Uterus (tissue), 4 donors: ENCODE measurements around the gene NUDT3. TPM values are rescaled to one million over a fixed set of nuclear protein-coding genes. Genes with fewer than 3 reads are reported as not detected.
"Not testable (repeated sequence)": the region's sequence is repeated elsewhere in the genome, so short reads cannot be mapped to it uniquely, and the experiment has no call there.

Source experiments
- DNase-seq, 2 donors: peaks; one replicate each; pipeline ENCODE4 v3.0.0-alpha.2; 2019 to 2020
- H3K27ac ChIP-seq, 2 donors: fragments of 200-600 bp; sonication (generic); 1 replicate in 1 of 2; 2 replicates in 1 of 2; pipeline ENCODE4 v1.5.1; 2016 to 2018
- H3K27me3 ChIP-seq, 2 donors: fragments of 200-600 bp; sonication (generic); one replicate each; pipeline ENCODE4 v1.5.1; 2018 to 2019; ENCODE audit warnings: control low read depth in 1 of 2
- H3K36me3 ChIP-seq, 2 donors: fragments of 200-600 bp; sonication (generic); one replicate each; pipeline ENCODE4 v1.5.1; 2019; ENCODE audit warnings: control low read depth in 1 of 2
- H3K4me1 ChIP-seq, 2 donors: fragments of 200-600 bp; sonication (generic); one replicate each; pipeline ENCODE4 v1.5.1; 2018 to 2019; ENCODE audit warnings: control low read depth in 1 of 2
- H3K4me3 ChIP-seq, 2 donors: fragments of 200-600 bp; sonication (generic); 1 replicate in 1 of 2; 2 replicates in 1 of 2; pipeline ENCODE4 v1.5.1; 2018 to 2019; ENCODE audit warnings: mild to moderate bottlenecking in 1 of 2
- H3K9me3 ChIP-seq, 2 donors: fragments of 200-600 bp; sonication (generic); one replicate each; pipeline ENCODE4 v1.5.1; 2019; ENCODE audit warnings: control low read depth in 1 of 2
- POLR2A ChIP-seq, 2 donors: fragments of 450-650 bp; IDR thresholded peaks; one replicate each; pipeline ENCODE4 v1.6.1; 2016; ENCODE audit warnings: antibody characterized with exemption in 2 of 2, mild to moderate bottlenecking in 1 of 2, moderate library complexity in 1 of 2
- intact Hi-C: fragments of 100-400 bp; cut with DNase I; formaldehyde crosslinking; loops from one replicate; pipeline ENCODE4 v1.15.1; 2023; ENCODE audit warnings: low total_unique reads
- total RNA-seq, 4 donors: library from RNA; depleted of rRNA in 3 of 4; stranded (reverse); fragments of >200 nt in 3 of 4; gene quantifications; one replicate each; pipeline versions ENCODE4 v1.1.0 to v1.2.4, GENCODE V29; 2014 to 2023
- TF ChIP-seq, protein P1 (sequence below), 4 experiments: fragments of 200-600 bp in 2 of 4; fragments of 450-650 bp in 2 of 4; sonication (generic) in 2 of 4; IDR thresholded peaks; one replicate each; pipeline ENCODE4 v1.5.1; 2016 to 2019; ENCODE audit warnings: antibody characterized with exemption in 4 of 4, mild to moderate bottlenecking in 2 of 4, moderate library complexity in 1 of 4
- donor health status: DM: yes; HTN: yes; CAD: no.

Gene NUDT3
- total RNA-seq, 4 donors from 2014 or later, result 15.6 to 58.8 (median 38.2) TPM

DNA sequence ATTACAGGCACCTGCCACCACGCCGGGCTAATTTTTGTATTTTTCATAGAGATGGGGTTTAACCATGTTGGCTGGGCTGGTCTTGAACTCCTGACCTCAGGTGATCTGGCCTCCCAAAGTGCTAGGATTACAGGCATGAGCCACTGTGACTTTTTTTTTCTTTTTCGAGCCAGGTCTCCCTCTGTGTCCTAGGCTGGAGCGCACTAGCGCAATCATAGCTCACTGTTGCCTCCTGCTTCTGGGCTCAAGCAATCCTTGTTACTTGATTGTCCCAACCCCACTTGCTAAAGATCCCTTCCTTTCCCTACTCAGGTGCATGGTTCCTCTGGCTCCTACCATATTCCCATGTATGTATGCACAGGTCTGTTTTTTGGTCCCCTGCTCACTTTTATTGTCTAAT is 116.3 kb downstream of the NUDT3 start:
- TF ChIP-seq POLR2A (IDR thresholded peaks at IDR 0.05), result no peak
- TF ChIP-seq, protein P1, sequence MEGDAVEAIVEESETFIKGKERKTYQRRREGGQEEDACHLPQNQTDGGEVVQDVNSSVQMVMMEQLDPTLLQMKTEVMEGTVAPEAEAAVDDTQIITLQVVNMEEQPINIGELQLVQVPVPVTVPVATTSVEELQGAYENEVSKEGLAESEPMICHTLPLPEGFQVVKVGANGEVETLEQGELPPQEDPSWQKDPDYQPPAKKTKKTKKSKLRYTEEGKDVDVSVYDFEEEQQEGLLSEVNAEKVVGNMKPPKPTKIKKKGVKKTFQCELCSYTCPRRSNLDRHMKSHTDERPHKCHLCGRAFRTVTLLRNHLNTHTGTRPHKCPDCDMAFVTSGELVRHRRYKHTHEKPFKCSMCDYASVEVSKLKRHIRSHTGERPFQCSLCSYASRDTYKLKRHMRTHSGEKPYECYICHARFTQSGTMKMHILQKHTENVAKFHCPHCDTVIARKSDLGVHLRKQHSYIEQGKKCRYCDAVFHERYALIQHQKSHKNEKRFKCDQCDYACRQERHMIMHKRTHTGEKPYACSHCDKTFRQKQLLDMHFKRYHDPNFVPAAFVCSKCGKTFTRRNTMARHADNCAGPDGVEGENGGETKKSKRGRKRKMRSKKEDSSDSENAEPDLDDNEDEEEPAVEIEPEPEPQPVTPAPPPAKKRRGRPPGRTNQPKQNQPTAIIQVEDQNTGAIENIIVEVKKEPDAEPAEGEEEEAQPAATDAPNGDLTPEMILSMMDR (IDR thresholded peaks at IDR 0.05), result no peak
- no peaks in the 10 kb centered on the region for H3K4me1 ChIP-seq
- H3K4me3 ChIP-seq, result no peak overlapping the region
- intact Hi-C loops, result no loop called here
- no peaks in the 10 kb centered on the region for H3K9me3 ChIP-seq
- no peak for DNase-seq
- H3K27me3 ChIP-seq, result no peaks in the 10 kb centered on the region
- H3K36me3 ChIP-seq, result no peaks in the 10 kb centered on the region
- H3K27ac ChIP-seq, result no peak overlapping the region

DNA sequence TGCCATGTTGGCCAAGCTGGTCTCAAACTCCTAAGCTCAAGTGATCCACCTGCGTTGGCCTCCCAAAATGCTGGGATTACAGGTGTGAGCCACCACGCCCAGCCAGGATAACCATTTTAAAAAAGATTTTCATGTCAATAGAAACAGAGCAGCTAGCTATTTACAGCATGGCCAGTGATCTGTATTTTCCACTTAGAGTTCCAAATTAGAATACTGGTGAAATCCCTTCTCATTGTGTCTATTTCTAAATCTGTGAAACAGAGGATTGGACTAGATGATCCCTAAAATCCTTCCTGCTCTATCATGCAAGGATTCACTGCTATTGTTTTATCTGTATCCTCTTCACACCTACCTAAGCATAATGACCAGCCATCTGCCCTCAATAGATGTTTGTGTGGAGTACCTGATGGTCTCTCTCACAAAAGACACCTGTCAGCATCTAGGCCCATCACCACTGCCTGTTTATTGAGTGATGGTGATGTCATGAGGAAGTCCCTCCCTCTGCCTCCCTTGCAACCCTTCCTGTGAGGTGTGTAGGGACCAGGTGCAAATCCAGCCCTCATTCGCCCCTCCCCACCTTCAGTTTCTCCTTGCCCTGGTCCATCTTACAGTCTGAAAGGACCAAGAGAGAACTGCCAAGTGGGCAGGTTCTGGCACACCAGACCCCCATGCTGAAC is 117.2 kb downstream of the NUDT3 start:
- Histone ChIP-seq H3K36me3 (no peaks in the 10 kb centered on the region), H3K27ac (no peak overlapping the region), H3K4me3 (no peak overlapping the region), H3K27me3 (no peaks in the 10 kb centered on the region), H3K4me1 (no peaks in the 10 kb centered on the region), H3K9me3 (no peaks in the 10 kb centered on the region)
- TF ChIP-seq, protein P1 (IDR thresholded peaks at IDR 0.05), result no peak
- no peak for TF ChIP-seq POLR2A (IDR thresholded peaks at IDR 0.05)
- no peak for DNase-seq
- intact Hi-C loops, result no loop called here

DNA sequence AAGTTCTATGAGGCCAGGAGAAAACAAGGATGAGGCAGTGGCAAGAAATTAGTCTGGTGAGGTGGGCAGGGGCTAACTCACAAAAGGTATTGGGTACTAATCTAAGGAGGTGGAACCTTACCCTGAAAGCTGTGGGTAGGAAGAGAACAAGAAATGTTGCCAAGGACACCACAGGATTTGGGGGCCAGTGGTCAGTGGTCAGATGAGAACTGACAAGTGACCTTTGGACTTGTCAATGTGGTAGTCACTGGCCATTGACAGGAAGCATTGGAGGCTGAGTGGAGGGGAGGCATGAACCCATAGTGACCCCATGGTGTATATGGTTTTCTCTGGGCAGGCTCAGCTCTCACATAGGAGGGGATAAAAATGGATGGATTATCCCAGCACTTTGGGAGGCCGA is 118.3 kb downstream of the NUDT3 start:
- no peak for DNase-seq
- H3K4me1 ChIP-seq, result no peaks in the 10 kb centered on the region
- H3K36me3 ChIP-seq, result no peaks in the 10 kb centered on the region
- H3K9me3 ChIP-seq, result no peaks in the 10 kb centered on the region
- intact Hi-C loops, result no loop called here
- H3K27me3 ChIP-seq, result no peaks in the 10 kb centered on the region
- no peak overlapping the region for H3K27ac ChIP-seq
- TF ChIP-seq POLR2A (IDR thresholded peaks at IDR 0.05), result no peak
- TF ChIP-seq, protein P1 (IDR thresholded peaks at IDR 0.05), result no peak
- no peak overlapping the region for H3K4me3 ChIP-seq

DNA sequence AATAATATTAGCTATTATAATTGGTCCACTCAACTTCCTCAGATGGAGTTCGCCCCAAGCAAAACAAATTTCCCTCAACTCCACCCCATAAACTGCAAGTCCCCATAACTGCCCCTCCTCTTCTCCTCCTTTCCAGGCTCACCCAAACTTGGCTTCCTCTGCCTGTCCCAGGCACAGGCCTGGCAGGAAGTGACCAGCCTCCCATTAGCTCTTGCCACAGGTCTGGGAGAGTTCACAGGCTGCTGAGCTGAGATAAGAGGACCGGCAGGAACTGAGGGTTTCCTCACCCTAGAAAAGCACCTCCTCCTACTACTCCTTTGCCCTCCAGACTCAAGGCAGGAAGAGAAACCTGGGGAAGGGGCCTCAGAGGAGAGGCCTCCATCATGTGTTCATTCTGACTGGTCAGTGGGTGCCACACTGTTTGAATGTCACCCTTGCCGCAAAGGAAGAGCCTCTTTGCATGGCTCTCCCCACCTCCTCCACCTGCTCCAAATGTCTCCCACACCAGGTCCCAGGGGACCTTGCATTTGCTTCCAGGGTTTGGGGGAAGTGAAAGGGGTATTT is 119.1 kb downstream of the NUDT3 start:
- intact Hi-C loops, result no loop called here
- no peaks in the 10 kb centered on the region for H3K27me3 ChIP-seq
- H3K4me1 ChIP-seq, result no peaks in the 10 kb centered on the region
- no peak overlapping the region for H3K27ac ChIP-seq
- peak in 1 of 2 donors; percentile 61 for DNase-seq
- no peak overlapping the region for H3K4me3 ChIP-seq
- no peaks in the 10 kb centered on the region for H3K36me3 ChIP-seq
- H3K9me3 ChIP-seq, result no peaks in the 10 kb centered on the region
- TF ChIP-seq, protein P1 (IDR thresholded peaks at IDR 0.05), result no peak

DNA sequence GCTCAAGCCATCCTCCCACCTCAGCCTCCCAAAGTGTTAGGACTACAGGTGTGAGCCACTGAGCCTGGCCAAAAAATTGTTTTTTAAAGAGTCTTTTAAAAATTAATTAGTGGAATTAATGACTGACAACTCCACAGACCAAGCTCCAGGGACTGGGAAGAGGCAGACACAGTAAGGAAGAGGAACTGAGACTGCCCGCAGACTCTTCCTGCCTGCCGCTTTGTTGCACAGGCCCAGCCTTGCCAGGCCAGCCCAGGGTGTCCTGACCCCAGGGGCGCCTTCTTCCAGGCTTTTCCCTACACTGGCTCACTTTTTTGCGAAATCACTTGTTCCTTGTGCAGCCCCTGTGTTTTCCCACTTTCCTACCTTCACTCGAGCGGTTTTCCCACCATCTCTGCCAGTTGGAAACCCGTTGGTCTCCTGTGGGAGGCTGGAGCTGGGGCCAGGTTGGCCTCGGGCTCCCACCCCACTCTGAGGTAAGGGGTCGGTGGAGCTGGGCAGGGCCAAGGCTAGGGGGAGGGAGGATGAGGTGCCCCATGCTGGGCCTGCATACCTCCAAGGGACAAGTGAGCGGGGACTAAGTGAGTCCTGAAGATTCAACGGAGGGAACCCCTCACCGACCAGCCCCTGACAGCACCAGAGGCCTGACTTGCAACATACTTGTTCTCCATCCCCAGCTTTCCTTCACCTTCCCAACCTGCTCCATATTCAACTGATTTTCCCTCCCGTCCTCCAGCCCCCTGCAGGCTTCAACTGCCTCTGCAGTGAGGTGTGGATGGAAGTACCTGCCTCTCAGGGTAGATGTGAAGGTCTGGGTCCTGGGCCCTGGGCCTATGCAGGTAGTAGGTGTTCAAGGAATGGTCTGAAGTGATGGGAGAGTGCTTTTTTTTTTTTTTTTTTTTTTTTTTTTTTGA is 120.2 kb downstream of the NUDT3 start:
- Histone ChIP-seq H3K36me3 (no peaks in the 10 kb centered on the region), H3K4me3 (no peak overlapping the region), H3K9me3 (no peaks in the 10 kb centered on the region), H3K27me3 (no peaks in the 10 kb centered on the region), H3K4me1 (no peaks in the 10 kb centered on the region), H3K27ac (peak overlapping the region in 1 of 2 donors; percentile 12)
- TF ChIP-seq, protein P1 (IDR thresholded peaks at IDR 0.05), result no peak
- TF ChIP-seq POLR2A (IDR thresholded peaks at IDR 0.05), result no peak
- intact Hi-C loops, result no loop called here
- DNase-seq, result no peak

DNA sequence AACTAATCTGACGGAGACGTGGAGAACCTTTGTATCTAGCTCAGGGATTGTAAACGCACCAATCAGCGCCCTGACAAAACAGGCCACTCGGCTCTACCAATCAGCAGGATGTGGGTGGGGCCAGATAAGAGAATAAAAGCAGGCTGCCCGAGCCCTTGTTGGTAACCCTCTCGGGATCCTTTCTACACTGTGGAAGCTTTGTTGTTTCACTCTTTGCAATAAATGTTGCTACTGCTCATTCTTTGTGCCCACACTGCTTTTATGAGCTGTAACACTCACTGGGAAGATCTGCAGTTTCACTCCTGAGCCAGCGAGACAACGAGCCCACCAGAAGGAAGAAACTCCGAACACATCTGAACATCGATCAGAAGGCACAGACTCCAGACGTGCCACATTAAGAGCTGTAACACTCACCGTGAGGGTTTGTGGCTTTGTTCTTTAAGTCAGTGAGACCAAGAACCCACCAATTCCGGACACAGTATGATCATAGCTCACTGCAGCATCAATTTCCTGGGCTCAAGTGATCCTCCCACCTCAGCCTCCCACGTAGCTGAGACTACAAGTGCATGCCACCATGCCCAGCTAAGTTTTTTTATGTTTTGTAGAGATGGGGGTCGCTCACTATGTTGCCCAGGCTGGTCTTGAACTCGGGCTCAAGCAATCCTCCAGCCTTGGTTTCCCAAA is 122.7 kb downstream of the NUDT3 start:
- DNase-seq, intact Hi-C loops, H3K27ac ChIP-seq, H3K36me3 ChIP-seq, H3K4me1 ChIP-seq, H3K9me3 ChIP-seq, H3K27me3 ChIP-seq, H3K4me3 ChIP-seq: not testable (repeated sequence)

DNA sequence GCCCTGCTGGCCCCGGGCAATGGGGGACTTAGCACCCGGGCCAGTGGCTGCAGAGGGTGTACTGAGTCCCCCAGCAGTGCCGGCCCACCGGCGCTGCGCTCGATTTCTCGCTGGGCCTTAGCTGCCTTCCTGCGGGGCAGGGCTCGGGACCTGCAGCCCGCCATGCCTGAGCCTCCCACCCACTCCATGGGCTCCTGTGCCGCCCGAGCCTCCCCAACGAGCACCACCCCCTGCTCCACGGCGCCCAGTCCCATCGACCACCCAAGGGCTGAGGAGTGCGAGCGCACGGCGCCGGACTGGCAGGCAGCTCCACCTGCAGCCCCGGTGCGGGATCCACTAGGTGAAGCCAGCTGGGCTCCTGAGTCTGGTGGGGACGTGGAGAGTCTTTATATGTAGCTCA is 123.3 kb downstream of the NUDT3 start:
- H3K4me3 ChIP-seq, H3K9me3 ChIP-seq, H3K27ac ChIP-seq, H3K36me3 ChIP-seq, H3K27me3 ChIP-seq, DNase-seq, intact Hi-C loops, H3K4me1 ChIP-seq: not testable (repeated sequence)
